Ecto neural progenitor cell (in vitro differentiated cells): ENCODE measurements around the gene ACTN1.

Source experiments
- DNase-seq: peaks from one replicate; pipeline ENCODE4 v3.0.0-alpha.2; 2018; ENCODE audit warnings: low spot score

The ACTN1 gene

GRCh38 chr14:68916358-68916941 is 62.7 kb downstream of the ACTN1 start:
- no peak for DNase-seq

- DNase-seq = no peak
Observed at GRCh38 chr14:68913516-68913915, 65.6 kb downstream of the ACTN1 start.

GRCh38 chr14:68911594-68912227 is 67.4 kb downstream of the ACTN1 start:
- DNase-seq = peak; percentile 82

GRCh38 chr14:68910540-68910939 is 68.6 kb downstream of the ACTN1 start:
- DNase-seq = no peak

- DNase-seq = no peak
Observed at GRCh38 chr14:68908803-68909202, 70.3 kb downstream of the ACTN1 start.

GRCh38 chr14:68908201-68908600 is 70.9 kb downstream of the ACTN1 start:
- no peak for DNase-seq

GRCh38 chr14:68906439-68906838 is 72.7 kb downstream of the ACTN1 start:
- DNase-seq = no peak

GRCh38 chr14:68905107-68905895 is 73.8 kb downstream of the ACTN1 start:
- DNase-seq = no peak

GRCh38 chr14:68902357-68902756 is 76.7 kb downstream of the ACTN1 start:
- no peak for DNase-seq

- no peak for DNase-seq
Observed at GRCh38 chr14:68899033-68899603, 80.0 kb downstream of the ACTN1 start.

GRCh38 chr14:68898248-68899032 is 80.7 kb downstream of the ACTN1 start:
- no peak for DNase-seq

- DNase-seq = no peak
Observed at GRCh38 chr14:68897559-68898155, 81.4 kb downstream of the ACTN1 start.

- DNase-seq = no peak
Observed at GRCh38 chr14:68896132-68896531, 83.0 kb downstream of the ACTN1 start.

GRCh38 chr14:68894802-68895703 is 84.0 kb downstream of the ACTN1 start:
- no peak for DNase-seq

- no peak for DNase-seq
Observed at GRCh38 chr14:68894123-68894522, 85.0 kb downstream of the ACTN1 start.

GRCh38 chr14:68893566-68893965 is 85.5 kb downstream of the ACTN1 start:
- DNase-seq = no peak

- DNase-seq = no peak
Observed at GRCh38 chr14:68892961-68893360, 86.1 kb downstream of the ACTN1 start.

GRCh38 chr14:68891851-68892660 is 87.0 kb downstream of the ACTN1 start:
- no peak for DNase-seq

GRCh38 chr14:68890173-68890931 is 88.8 kb downstream of the ACTN1 start:
- no peak for DNase-seq
